Heart left ventricle (tissue), 13 donors: ENCODE measurements around the gene ZCCHC3.

Source experiments
- CTCF ChIP-seq, 12 donors: fragments of 200-600 bp; sonication (generic) in 4 of 12; IDR thresholded peaks; one replicate each; pipeline versions ENCODE4 v1.5.0 to v1.8.0; 2018 to 2022; ENCODE audit warnings: antibody characterized with exemption in 12 of 12, mild to moderate bottlenecking in 5 of 12
- POLR2A ChIP-seq, 2 donors: fragments of 450-650 bp; IDR thresholded peaks; one replicate each; pipeline ENCODE4 v1.6.1; 2017; ENCODE audit warnings: antibody characterized with exemption in 2 of 2, mild to moderate bottlenecking in 2 of 2, moderate library complexity in 2 of 2
- donor health status: ischemic (EF 13 %, LVEDD 7.1; RV severe dilation, severe dysfunction).
- donor health status: DM: no; HTN: yes; CAD: no.
- donor health status: DM: no; HTN: no; CAD: no.
- donor health status: ischemic (EF 25% LVEDD 6.9; RV normal size, moderate dysfunction).
- donor health status: ischemic (EF 25% LVEDD 5.7; RV mildly dilated, moderate dysfunction).
- donor health status: ischemic (EF 35%, LVEDD 5.7; RV mildly dilated, moderate dysfunction).
- donor health status: nonischemic (EF 11% LVEDD 7.7; RV severe dilation, severe dysfunction).
- donor health status: DM: yes; HTN: yes; CAD: no.
- donor health status: PGD.
- donor health status: ischemic (EF 29% LVEDD 5.4; RV normal size, mild dysfunction).
- donor health status: nonischemic (EF 23%, LVEDD 6.1; RV moderate dilation, normal function).

GRCh38 chr20:289693-290083 is 7.7 kb upstream of the ZCCHC3 start:
- TF ChIP-seq POLR2A (IDR thresholded peaks at IDR 0.05) (no peak), CTCF (IDR thresholded peaks at IDR 0.05) (no peak)
